HG03460 (cell line): ENCODE measurements around the gene PPP1R12A.

Experiments
- ATAC-seq: cut with Tn5 transposase; IDR thresholded peaks from one replicate; pipeline ENCODE4 v1.9.1; 2021; ENCODE audit not compliant: unreplicated experiment

PPP1R12A gene

DNA sequence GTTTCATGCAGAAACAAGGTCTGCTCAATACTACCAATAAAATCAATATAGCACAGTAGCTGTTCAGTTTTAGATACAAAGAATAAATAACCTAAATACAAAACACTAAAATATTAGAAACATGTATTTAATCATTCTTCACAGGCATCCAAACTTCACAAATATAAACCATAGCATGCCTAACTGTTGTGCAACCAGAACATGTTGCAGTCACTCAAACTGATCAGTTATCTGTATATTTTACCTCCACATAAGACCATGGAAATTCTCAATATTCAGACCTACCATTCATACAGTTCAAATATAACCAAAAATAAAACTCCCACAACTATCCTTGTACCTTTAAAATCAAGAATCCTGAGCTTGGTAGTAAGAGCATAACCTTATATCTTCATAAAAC is 161.0 kb downstream of the PPP1R12A start:
- no peak for ATAC-seq

DNA sequence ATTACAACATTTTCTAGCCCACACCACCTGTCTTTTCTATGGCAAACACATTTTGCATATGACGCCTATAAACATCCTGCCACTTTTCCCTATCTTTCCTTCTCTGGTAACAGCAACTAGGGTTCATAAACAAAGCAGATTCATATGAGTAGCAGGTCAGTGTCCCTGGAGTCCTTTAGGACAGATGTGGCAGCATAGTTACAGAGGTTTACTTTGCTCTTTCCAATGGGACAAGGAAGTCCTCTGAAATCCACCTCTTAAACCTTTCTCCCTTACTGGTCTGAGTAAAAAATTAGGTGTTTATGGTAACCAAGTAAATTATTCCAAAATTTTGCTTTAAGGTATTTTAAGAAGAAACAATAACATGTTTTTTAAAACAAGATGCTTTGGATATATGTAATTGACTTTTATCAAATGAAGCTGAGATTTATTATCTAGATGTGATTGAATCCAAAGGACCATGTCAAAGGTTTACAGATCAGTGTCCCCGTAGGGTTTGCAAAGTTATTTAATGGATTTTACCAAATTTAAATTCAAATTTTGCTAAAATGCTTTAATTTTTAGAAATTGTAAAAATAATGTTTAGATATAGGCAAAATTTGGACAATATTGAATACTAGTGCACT is 164.9 kb downstream of the PPP1R12A start:
- no peak for ATAC-seq

DNA sequence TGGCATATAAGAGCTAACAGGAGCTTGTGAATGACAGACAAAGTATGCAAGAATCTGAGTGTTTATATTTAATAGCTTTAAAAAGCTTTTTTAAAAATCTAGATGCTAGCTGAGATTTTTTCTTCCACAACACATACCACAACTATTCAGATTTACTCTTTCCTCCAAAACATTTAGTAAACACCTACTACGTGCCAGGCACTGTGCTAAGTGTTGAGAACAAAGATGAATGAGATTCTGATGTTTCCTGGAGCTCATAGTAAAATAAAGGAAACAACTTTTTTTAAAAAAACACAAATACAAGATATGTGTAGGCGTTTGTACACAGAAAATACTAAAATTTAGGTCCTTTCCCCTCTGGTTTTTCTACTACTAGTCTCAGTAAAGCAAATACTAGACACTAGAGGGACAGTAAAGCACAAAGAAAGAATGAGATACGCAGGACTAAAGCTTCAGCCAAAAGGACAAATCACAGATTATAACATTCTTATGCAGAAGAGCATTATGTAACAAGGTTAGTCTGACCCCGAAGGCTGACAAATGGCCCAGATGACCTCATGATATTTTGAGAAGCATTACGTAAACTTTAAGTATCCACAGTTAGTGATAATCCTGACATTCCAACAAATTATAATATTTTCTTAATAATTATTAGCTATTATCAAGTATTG is 165.6 kb downstream of the PPP1R12A start:
- ATAC-seq: no peak

DNA sequence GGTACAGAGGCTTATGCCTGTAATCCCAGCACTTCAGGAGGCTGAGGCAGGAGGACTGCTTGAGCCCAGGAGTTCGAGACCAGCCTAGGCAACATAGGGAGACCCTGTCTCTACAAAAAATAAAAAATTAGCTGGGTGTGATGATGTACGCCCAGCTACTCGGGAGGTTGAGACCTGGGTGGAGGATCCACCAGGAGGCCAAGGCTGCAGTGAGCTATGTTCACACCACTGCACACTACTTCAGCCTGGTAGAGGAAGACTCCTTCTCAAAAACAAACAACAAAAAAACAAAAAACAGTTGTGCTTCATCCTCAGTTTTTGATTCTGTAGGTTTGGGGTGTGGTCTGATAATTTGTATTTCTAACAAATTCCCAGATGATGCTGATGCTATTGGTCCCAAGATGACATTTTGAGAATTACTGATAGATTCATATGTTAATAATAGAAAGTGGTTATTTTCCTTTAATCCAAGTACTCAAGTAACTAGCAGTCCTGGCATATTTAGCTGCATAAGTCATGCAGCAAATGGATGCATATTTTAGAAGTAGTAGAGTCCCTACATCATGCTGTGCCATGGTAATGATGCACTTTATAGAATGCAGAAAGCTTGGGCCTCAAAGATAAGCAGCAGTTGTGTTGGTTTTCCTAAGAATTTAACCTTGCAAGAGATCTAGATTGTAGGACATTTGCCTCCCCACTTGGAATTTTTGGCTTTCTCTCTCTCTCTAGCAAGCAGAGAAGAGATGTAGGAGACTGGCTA is 168.0 kb downstream of the PPP1R12A start:
- ATAC-seq: no peak

DNA sequence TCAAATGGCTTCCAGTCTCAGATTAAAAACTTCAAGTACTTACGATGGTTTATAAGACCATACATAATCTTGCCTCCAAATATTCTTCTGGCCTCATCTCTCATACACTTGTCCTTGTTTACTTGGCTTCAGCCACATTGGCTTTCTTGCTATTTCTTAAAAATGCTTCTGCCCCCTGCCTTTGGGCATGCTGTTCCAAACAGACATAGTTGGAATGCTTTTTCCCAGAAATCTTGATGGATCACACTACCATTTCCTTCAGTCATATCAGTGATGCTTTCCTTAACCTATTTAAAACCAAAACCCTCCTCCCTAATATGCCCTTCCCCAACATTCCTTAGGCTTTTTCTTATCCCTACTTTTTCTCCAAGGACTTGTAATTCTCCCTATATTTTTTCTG is 169.7 kb downstream of the PPP1R12A start:
- ATAC-seq: no peak

DNA sequence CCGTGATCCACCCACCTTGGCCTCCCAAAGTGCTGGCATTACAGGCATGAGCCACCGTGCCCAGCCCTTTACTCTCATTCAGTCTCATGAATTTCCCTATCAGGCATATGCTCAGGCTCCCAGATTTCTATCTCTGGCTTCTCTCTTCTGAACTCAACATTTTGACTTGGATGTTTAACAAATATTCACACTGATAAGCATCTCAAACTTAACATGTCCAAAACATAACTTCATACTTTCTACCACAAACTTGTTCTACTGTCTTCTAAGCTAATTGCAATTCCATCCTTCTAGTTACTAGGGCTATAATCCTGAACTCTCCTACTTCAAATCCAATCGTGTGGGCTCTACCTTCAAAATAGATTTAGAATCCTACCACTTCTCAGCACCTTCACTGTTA is 170.3 kb downstream of the PPP1R12A start:
- no peak for ATAC-seq

DNA sequence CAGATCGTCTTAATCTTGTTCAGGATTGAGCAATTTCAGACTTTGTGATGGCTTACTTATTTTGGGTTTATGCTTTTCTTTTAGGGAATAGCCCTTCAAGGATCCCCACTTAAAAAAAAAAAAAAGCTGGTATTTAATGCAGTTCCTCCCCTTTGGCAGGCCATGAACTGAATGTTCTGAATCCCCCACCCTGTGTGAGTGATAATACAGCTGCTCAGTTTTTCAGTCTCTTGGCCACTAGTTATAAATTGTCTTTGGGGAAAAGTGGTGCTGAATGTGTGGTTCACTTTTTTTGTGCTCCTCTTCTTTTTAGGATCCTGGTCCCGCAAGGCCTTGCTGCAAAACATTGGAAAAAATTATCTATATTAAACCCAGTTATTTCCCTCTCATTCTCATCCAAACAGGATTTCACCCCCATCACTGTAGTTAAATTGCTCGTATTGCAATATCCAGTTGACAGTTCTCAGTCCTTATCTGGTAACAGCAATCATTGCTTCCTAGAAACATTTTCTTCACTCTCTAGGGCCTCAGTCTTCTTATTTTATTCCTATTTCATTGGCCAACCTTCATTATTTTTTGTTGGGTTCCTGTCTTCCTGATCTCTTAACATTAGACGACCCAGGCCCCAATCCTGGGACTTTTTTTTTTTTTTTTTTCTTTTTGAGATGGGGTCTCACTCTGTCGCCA is 171.0 kb downstream of the PPP1R12A start:
- ATAC-seq: no peak

DNA sequence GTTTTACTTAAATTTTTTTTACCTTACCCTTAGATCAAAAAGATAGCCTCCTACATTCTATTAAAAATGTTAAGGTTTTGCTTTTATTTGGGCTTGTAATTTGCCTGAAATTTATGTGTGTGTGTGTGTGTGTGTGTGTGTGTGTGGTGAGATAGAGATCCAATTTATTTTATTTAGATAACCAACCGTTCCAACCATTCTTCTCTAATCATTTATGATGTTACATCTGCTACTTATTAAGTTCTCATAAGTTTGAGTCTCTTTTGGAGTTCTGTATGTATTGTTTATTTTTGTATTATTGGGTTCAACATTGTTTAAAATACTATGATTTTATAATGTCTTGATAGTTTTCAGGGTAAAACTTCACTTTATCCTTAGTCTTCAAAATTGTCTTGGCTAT is 173.6 kb downstream of the PPP1R12A start:
- ATAC-seq: no peak

DNA sequence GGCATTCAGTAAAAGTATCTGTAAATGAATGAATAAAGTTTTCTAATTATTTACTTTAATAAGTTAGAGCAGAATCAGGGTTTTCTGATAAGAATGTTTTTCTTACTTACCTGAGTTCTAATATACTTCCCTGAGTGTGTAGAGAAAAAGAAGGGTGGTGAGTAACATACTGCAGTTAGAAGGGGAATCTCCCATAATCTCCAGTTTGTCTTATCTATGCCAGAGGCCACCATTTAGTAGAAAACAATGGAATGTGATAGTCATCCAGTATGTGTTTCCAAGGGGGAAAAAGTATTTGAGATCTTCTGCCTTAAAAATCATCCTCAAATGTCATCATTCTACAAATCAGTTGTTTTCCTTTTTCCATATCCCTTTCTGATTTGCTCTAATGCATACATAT is 187.6 kb downstream of the PPP1R12A start:
- ATAC-seq: no peak

DNA sequence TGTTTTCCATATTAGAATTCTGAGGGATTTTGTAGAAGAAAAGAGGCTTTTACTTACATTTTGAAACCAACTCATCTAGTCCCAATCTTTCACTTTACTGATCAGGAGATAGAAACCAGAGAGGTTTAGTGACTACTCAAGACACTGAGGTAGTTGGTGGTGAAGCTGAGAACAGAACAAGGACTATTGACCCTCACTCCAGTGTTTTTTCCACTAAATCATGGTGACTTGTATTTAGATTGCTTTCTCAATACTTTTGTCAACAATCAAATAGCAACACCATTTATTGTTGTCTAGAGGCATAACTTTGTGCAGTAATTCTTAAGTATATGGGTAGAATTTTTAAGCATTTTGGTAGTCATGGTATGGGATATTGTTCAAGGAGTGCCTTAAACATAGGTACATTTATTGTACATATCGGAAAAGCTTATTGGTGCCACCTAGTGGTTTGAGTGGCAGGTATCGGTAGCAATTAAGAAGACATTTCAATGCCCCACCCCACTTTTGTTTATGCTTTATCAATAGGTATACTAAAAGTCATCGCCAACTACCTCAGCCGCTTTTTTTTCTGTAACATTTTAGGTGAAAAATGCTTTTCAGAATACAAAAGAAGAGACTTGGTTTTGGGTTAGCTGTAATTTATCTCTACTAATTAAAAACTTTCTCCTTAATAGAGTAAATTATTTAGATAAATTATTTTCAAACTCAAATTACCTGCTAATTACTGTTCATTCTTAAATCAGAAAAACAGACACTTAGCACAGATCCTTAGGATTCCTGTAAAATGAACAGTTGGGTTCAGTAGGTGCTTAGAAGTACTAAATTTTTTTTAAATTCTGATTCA is 196.8 kb downstream of the PPP1R12A start:
- peak; percentile 75 for ATAC-seq

DNA sequence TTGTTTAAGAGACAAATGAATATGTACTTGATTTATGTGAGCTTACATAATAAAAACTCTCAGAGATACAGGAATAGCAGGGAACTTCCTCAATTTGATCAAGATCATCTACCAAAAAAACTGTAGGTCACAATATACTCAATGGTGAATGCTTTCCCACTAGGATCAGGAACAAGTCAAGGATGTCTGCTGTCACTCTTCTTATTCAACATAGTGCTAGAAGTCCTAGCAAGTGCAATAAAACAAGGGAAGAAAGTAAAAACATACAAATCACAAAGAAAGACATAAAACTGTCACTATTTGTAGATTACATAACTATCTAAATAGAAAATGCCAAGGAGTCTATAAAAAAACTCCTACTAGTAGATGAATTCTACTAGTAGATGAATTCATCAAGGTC is 202.3 kb downstream of the PPP1R12A start:
- ATAC-seq: no peak

DNA sequence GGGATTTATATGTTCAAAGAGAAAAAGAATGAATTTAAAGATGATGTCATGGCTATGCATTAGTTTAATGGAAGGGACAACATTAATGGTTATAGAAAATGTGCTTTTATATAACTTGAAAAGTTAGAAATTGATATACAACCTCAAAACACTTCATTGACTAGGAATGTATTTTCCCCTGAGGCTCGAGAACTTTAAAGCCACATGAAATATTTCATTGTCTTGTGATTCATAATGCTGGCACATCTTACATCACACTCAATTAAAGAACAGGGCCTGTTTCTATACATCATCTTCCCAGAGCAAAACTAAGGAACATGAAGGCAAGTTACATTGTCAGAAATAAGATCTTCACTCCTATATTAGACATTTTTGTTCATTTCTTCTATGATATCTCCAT is 208.9 kb downstream of the PPP1R12A start:
- ATAC-seq: no peak
